K562 (cell line): Measurements from ENCODE around the gene SUSD3. TPM values are rescaled to one million over a fixed set of nuclear protein-coding genes. Genes with fewer than 3 reads are reported as not detected.
A peak's percentile ranks its signal among the peaks of the same experiment; 100 is the strongest.

Experiments used
- CBX2 ChIP-seq: fragments of 200-600 bp; sonication (generic); IDR thresholded peaks from one replicate; pipeline ENCODE4 v1.6.1; 2012; ENCODE audit warnings: mild to moderate bottlenecking, low read length, inconsistent platforms; ENCODE audit not compliant: insufficient read depth, poor library complexity, severe bottlenecking
- CTCFL ChIP-seq: IDR thresholded peaks from 2 replicates; pipeline ENCODE4 v1.6.1; 2011; ENCODE audit warnings: borderline replicate concordance, low read depth, mild to moderate bottlenecking, moderate library complexity, low read length; ENCODE audit not compliant: insufficient read depth, poor library complexity, severe bottlenecking
- FOXA1 ChIP-seq: fragments of 450-650 bp; IDR thresholded peaks from 2 replicates; pipeline ENCODE4 v1.6.1; 2016; ENCODE audit warnings: mild to moderate bottlenecking, borderline replicate concordance
- FOXA3 ChIP-seq, 2 experiments: fragments of 450-650 bp in 1 of 2; sonication (generic) in 1 of 2; formaldehyde crosslinking; IDR thresholded peaks in 1 of 2; conservative IDR thresholded peaks in 1 of 2; 2 replicates each; pipeline versions ENCODE4 v1.4.0 to v1.8.0; 2020 to 2022; ENCODE audit warnings: mild to moderate bottlenecking in 2 of 2, missing genetic modification reagents in 1 of 2
- GATAD2A ChIP-seq: fragments of 450-650 bp; IDR thresholded peaks from 2 replicates; pipeline ENCODE4 v1.6.1; 2017
- HNRNPL ChIP-seq: fragments of 200-400 bp; formaldehyde crosslinking; IDR thresholded peaks from 2 replicates; pipeline ENCODE4 v1.6.1; 2017; ENCODE audit warnings: low read depth, mild to moderate bottlenecking, low read length
- NCOR1 ChIP-seq: fragments of 450-650 bp; IDR thresholded peaks from 2 replicates; pipeline ENCODE4 v1.6.1; 2016; ENCODE audit warnings: mild to moderate bottlenecking, moderate library complexity
- OTX1 ChIP-seq: fragments of 450-650 bp; formaldehyde crosslinking; IDR thresholded peaks from 2 replicates; pipeline ENCODE4 v1.4.0; 2022; ENCODE audit warnings: mild to moderate bottlenecking
- POLR3G ChIP-seq: IDR thresholded peaks from 2 replicates; pipeline ENCODE4 v1.6.1; 2011; ENCODE audit not compliant: insufficient read length, insufficient replicate concordance; ENCODE audit errors: extremely low read depth
- RFX5 ChIP-seq: IDR thresholded peaks from 2 replicates; pipeline ENCODE4 v1.6.1; 2011; ENCODE audit warnings: low read depth, mild to moderate bottlenecking, improper control_type of control experiment, low read length
- SRSF1 ChIP-seq: fragments of 200-400 bp; formaldehyde crosslinking; IDR thresholded peaks from 2 replicates; pipeline ENCODE4 v1.6.1; 2017; ENCODE audit warnings: mild to moderate bottlenecking, low read depth, low read length, moderate library complexity
- U2AF2 ChIP-seq: fragments of 200-400 bp; formaldehyde crosslinking; optimal IDR thresholded peaks from 2 replicates; pipeline ENCODE3; 2017; ENCODE audit warnings: low read depth, mild to moderate bottlenecking, low read length
- ZBTB8A ChIP-seq: fragments of 450-650 bp; IDR thresholded peaks from 2 replicates; pipeline ENCODE4 v1.6.1; 2018; ENCODE audit warnings: mild to moderate bottlenecking, moderate library complexity; ENCODE audit not compliant: partially characterized antibody
- ZNF124 ChIP-seq: sonication (generic); formaldehyde crosslinking; IDR thresholded peaks from 2 replicates; pipeline ENCODE4 v1.8.1; 2022; ENCODE audit warnings: missing genetic modification reagents
- ZNF165 ChIP-seq: fragments of 250-450 bp; sonication (Bioruptor Pico); IDR thresholded peaks from 2 replicates; pipeline ENCODE4 v1.4.0; 2020; ENCODE audit warnings: borderline replicate concordance
- ZNF644 ChIP-seq: fragments of 200-800 bp; sonication (Bioruptor generic); IDR thresholded peaks from 2 replicates; pipeline ENCODE4 v1.6.1; 2016; ENCODE audit warnings: low read depth, missing genetic modification characterization, missing compliant biosample characterization
- ZNF696 ChIP-seq: fragments of 250-450 bp; sonication (Bioruptor Pico); conservative IDR thresholded peaks from 2 replicates; pipeline ENCODE4 v1.4.0; 2020; ENCODE audit warnings: mild to moderate bottlenecking, moderate library complexity
- polyA plus RNA-seq, 8 experiments: library from polyadenylated mRNA; depleted of rRNA in 4 of 8; stranded (reverse) in 5 of 8; unstranded in 3 of 8; fragments of >200 nt; fragmentation: Nextera tagmentation in 2 of 8; fragmentation: Illumina TruSeq in 1 of 8; extraction: Ambion mirVana in 2 of 8; extraction: Trizol in 1 of 8; gene quantifications; 2 replicates each; pipeline versions ENCODE4 v1.2.1 to v1.2.3, GENCODE V29; 2011 to 2014; ENCODE audit warnings: inconsistent platforms in 1 of 8, missing spikeins in 1 of 8
- total RNA-seq, 7 experiments: library from RNA; depleted of rRNA in 6 of 7; stranded (reverse); fragments of >200 nt in 6 of 7; fragmentation: Illumina TruSeq in 2 of 7; extraction: Trizol in 2 of 7; gene quantifications; 2 replicates each; pipeline versions ENCODE4 v1.2.1 to v1.2.3, GENCODE V29; 2011 to 2021; ENCODE audit warnings: low replicate concordance in 1 of 7
- TF ChIP-seq, protein P1 (sequence below): fragments of 450-650 bp; IDR thresholded peaks from 2 replicates; pipeline ENCODE4 v1.6.1; 2016; ENCODE audit warnings: missing biosample characterization, missing genetic modification characterization
- TF ChIP-seq, protein P2 (sequence below): fragments of 450-650 bp; IDR thresholded peaks from 2 replicates; pipeline ENCODE4 v1.6.1; 2016; ENCODE audit warnings: antibody characterized with exemption
- TF ChIP-seq, protein P3 (sequence below): fragments of 250-450 bp; sonication (Bioruptor Pico); IDR thresholded peaks from 2 replicates; pipeline ENCODE4 v1.5.0; 2021

Gene SUSD3
- total and polyA plus RNA-seq, 9 of the 15 experiments (the other 6 are each of a cell fraction or from before 2014, with no cell fraction given), result 1.3 to 21.7 (median 11.4) TPM

DNA sequence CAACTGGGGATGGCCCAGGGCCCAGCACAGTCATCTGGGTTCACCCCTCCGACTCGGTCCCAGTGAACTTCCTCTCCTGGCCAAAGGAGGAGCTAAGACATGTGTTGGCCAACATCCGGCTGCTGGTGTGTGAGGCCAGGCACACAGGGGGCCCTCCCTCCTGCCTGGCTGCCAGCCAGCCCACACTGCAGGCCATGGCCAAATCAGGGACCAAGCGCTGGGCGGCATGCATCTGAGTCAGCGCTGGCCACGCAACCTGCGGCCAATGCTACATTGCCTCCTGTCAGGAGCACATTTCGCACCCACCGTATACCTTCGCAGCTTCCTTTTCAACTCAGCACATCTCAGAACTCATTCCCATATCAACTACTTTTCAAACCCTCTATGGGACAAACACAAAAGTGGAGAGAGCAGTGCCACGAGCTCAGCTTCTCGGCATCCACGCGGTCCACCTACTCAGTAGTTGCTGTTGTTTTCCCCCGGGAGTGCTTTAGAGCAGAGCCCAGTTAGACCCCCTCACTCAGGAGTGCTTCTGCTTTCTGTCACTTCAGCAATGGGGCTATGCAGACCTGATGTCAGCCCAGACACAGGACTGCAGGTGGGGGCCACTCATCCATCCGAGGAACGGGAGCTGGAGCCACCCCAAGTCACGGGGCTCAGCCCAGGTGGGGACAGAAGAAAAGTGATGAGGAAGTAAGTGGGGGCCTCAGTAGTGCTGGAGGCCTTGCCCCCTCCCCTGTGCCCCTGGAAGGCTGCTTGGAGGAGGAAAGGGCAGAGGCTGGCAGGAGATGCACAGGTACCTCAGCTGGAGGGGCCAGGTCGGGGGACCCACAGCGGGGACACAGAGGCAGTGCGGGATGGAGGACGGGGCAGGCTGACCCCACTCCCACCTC lies 61.7 kb downstream of the SUSD3 start (continued):
- TF ChIP-seq ZNF165 (CRISPR knock-in tag) (no peak), CTCFL (no peak), ZNF696 (no peak), GATAD2A (no peak), CBX2 (no peak), NCOR1 (no peak; the same call in 1 of the 2 replicates), RFX5 (no peak), ZBTB8A (no peak), FOXA1 (no peak), U2AF2 (no peak), HNRNPL (no peak), ZNF644 (tag) (no peak), POLR3G (no peak), SRSF1 (no peak), ZNF124 (CRISPR knock-in tag) (no peak), FOXA3 (CRISPR knock-in tag; conservative IDR thresholded peaks at IDR 0.05 in 1 of 2, IDR thresholded peaks at IDR 0.05 in 1 of 2) (no peak), OTX1 (CRISPR knock-in tag) (no peak)
- TF ChIP-seq, protein P1, sequence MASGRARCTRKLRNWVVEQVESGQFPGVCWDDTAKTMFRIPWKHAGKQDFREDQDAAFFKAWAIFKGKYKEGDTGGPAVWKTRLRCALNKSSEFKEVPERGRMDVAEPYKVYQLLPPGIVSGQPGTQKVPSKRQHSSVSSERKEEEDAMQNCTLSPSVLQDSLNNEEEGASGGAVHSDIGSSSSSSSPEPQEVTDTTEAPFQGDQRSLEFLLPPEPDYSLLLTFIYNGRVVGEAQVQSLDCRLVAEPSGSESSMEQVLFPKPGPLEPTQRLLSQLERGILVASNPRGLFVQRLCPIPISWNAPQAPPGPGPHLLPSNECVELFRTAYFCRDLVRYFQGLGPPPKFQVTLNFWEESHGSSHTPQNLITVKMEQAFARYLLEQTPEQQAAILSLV, result 0 out of 2 replicates have a peak, but pooled peaks have one; percentile 5
- TF ChIP-seq, protein P2, sequence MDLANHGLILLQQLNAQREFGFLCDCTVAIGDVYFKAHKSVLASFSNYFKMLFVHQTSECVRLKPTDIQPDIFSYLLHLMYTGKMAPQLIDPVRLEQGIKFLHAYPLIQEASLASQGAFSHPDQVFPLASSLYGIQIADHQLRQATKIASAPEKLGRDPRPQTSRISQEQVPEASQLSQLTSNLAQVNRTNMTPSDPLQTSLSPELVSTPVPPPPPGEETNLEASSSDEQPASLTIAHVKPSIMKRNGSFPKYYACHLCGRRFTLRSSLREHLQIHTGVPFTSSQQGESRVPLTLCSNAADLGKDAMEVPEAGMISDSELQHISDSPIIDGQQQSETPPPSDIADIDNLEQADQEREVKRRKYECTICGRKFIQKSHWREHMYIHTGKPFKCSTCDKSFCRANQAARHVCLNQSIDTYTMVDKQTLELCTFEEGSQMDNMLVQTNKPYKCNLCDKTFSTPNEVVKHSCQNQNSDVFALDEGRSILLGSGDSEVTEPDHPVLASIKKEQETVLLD, result no peak
- TF ChIP-seq, protein P3, sequence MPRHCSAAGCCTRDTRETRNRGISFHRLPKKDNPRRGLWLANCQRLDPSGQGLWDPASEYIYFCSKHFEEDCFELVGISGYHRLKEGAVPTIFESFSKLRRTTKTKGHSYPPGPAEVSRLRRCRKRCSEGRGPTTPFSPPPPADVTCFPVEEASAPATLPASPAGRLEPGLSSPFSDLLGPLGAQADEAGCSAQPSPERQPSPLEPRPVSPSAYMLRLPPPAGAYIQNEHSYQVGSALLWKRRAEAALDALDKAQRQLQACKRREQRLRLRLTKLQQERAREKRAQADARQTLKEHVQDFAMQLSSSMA (CRISPR knock-in tag), result no peak
